PC-3 (cell line): ENCODE data around the gene TAT. TPM values are rescaled to one million over a fixed set of nuclear protein-coding genes. Genes with fewer than 3 reads are reported as not detected.

ENCODE experiments used
- ATAC-seq: fragments of 200-7000 bp; cut with Tn5 transposase; 2 replicates; pipeline ENCODE4 v1.9.1; 2020; ENCODE audit warnings: mild to moderate bottlenecking, moderate library complexity
- BruUV-seq: library from RNA; stranded (reverse); fragments of 400-500 nt; replicated peaks from 2 replicates; lab custom pipeline; 2021; lab: Mats Ljungman, UMichigan
- CTCF ChIA-PET: fragments of 300-600 bp; sonication (Branson Sonifier 250); formaldehyde crosslinking; loops from one replicate; lab custom pipeline; 2022; ENCODE audit warnings: antibody characterized with exemption; lab: Charles Lee
- POLR2A ChIA-PET: fragments of 300-600 bp; sonication (Branson Sonifier 250); formaldehyde crosslinking; loops from one replicate; lab custom pipeline; 2022; ENCODE audit warnings: antibody characterized with exemption; ENCODE audit not compliant: unreplicated experiment; lab: Charles Lee
- DNase-seq: peaks from one replicate; pipeline ENCODE4 v3.0.0-alpha.2; 2015
- H2AFZ ChIP-seq: fragments of 300-600 bp; sonication (generic); 2 replicates; pipeline ENCODE4 v1.6.0; 2016; ENCODE audit warnings: antibody characterized with exemption, low read length
- H3F3A ChIP-seq: fragments of 300-600 bp; sonication (generic); one replicate; pipeline ENCODE4 v1.6.0; 2017; ENCODE audit warnings: antibody characterized with exemption, low read length, control low read depth, mild to moderate bottlenecking; ENCODE audit not compliant: unreplicated experiment
- H3K27ac ChIP-seq: fragments of 300-600 bp; sonication (generic); 2 replicates; pipeline ENCODE4 v1.5.1; 2016; ENCODE audit warnings: mild to moderate bottlenecking, low read length
- H3K27me3 ChIP-seq: fragments of 300-600 bp; sonication (generic); 2 replicates; pipeline ENCODE4 v1.6.1; 2016; ENCODE audit warnings: low read length, mixed read lengths
- H3K36me3 ChIP-seq: fragments of 300-600 bp; sonication (generic); 2 replicates; pipeline ENCODE4 v1.6.1; 2016; ENCODE audit warnings: low read depth, mixed run types, low read length, mixed read lengths
- H3K4me1 ChIP-seq: fragments of 300-600 bp; sonication (generic); 2 replicates; pipeline ENCODE4 v1.5.1; 2016; ENCODE audit warnings: low read length; ENCODE audit not compliant: insufficient read depth
- H3K4me2 ChIP-seq: fragments of 300-600 bp; sonication (generic); 2 replicates; pipeline ENCODE4 v1.6.0; 2016; ENCODE audit warnings: low read length
- H3K4me3 ChIP-seq: fragments of 300-600 bp; sonication (generic); 2 replicates; pipeline ENCODE4 v1.5.1; 2016; ENCODE audit warnings: mild to moderate bottlenecking, low read length, mixed read lengths
- H3K79me2 ChIP-seq: fragments of 300-600 bp; sonication (generic); 2 replicates; pipeline ENCODE4 v1.6.1; 2017; ENCODE audit warnings: low read length, mixed read lengths
- H3K9ac ChIP-seq: fragments of 300-600 bp; sonication (generic); 2 replicates; pipeline ENCODE4 v1.6.0; 2016; ENCODE audit warnings: mild to moderate bottlenecking, low read length
- H3K9me2 ChIP-seq: fragments of 300-600 bp; sonication (generic); replicated peaks from 2 replicates; pipeline ENCODE4 v1.6.1; 2016; ENCODE audit warnings: mixed run types, low read length, mixed read lengths
- H3K9me3 ChIP-seq: fragments of 300-600 bp; sonication (generic); 2 replicates; pipeline ENCODE4 v1.6.1; 2016; ENCODE audit warnings: low read length, mixed read lengths
- H4K20me1 ChIP-seq: fragments of 300-600 bp; sonication (generic); 2 replicates; pipeline ENCODE4 v1.6.1; 2016; ENCODE audit warnings: low read length, mixed read lengths
- EZH2 ChIP-seq: fragments of 300-600 bp; sonication (generic); IDR thresholded peaks from one replicate; pipeline ENCODE4 v1.6.1; 2017; ENCODE audit warnings: antibody characterized with exemption, mild to moderate bottlenecking, low read length; ENCODE audit not compliant: unreplicated experiment
- EZH2phosphoT487 ChIP-seq: fragments of 300-600 bp; sonication (generic); IDR thresholded peaks from 2 replicates; pipeline ENCODE4 v1.6.1; 2018; ENCODE audit warnings: mild to moderate bottlenecking, antibody characterized with exemption, low read length, borderline replicate concordance
- intact Hi-C: fragments of 100-400 bp; cut with micrococcal nuclease; formaldehyde crosslinking; loops from 2 replicates; pipeline ENCODE4 v1.9.0; 2023
- total RNA-seq: library from RNA; depleted of rRNA; stranded (reverse); fragments of >200 nt; gene quantifications from 2 replicates; pipeline ENCODE4 v1.2.3, GENCODE V29; 2014; rRNA removed
- TF ChIP-seq, protein P1 (sequence below): fragments of 300-600 bp; sonication (generic); conservative IDR thresholded peaks from 2 replicates; pipeline ENCODE4 v1.5.1; 2017; ENCODE audit warnings: antibody characterized with exemption, low read depth, mild to moderate bottlenecking, low read length

The TAT gene
- total RNA-seq, 1 experiment from 2014 or later = not detected

DNA sequence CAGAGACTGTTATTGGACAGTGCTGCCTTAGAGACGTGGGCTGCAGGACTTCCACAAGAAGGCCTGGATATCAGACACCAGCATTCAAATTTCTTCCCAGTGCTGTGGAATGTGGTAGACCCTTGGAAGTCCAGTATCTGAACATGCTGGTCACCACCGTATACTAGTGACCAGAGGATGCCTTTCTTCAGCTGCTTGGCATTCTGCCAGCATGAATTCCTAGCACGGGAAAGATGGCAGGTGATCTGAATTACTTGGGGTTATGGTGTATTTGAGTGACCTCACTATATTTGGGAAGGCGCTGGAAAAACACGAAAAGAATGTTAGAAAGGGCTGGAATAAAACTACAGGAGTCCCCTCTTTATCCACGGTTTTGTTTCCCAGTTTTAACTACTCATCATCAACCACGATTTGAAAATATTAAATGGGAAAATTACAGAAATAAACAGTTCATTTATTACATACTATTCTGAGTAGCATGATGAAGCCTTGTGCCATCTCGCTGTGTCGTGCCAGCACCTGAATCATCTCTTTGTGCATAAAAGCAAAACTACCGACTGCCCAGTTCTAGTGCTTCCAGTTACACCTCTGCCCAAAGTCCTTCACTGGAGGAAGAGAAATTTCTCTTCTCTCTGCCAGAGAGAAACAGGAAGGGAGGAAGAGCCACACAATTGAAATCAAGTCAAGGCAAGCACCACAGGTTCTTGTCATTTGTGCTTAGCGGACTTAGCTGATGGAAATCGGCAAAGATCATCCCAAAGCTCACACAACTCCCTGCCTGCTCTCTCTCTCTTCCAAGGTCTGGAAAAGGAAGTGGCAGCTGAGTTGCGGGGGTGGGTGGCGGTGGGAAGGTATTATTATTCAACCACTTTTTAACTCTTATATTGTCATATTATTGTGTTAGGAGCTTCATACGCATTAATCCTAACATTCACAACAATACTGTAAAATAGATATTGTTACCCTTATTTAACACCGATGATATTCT, 52.0 kb downstream of the TAT start:
- Histone ChIP-seq H3K4me3 (no peak overlapping the region), H3K36me3 (no peaks in the 10 kb centered on the region), H3K27me3 (peaks cover 42% of the 10 kb centered on the region), H3K79me2 (no peaks in the 10 kb centered on the region), H3K9me3 (no peaks in the 10 kb centered on the region), H3K9me2 (no peaks in the 10 kb centered on the region), H3K4me2 (no peak overlapping the region), H3K27ac (no peak overlapping the region), H3F3A (no peaks in the 10 kb centered on the region), H3K4me1 (no peaks in the 10 kb centered on the region), H4K20me1 (no peaks in the 10 kb centered on the region), H3K9ac (no peak overlapping the region), H2AFZ (no peak overlapping the region)
- BruUV-seq = no TSS peak
- ATAC-seq (no peak), DNase-seq (no peak)
- CTCF ChIA-PET = no interaction called here
- intact Hi-C loops = no loop called here
- POLR2A ChIA-PET = no interaction called here
- no peak for TF ChIP-seq EZH2
- TF ChIP-seq, protein P1, sequence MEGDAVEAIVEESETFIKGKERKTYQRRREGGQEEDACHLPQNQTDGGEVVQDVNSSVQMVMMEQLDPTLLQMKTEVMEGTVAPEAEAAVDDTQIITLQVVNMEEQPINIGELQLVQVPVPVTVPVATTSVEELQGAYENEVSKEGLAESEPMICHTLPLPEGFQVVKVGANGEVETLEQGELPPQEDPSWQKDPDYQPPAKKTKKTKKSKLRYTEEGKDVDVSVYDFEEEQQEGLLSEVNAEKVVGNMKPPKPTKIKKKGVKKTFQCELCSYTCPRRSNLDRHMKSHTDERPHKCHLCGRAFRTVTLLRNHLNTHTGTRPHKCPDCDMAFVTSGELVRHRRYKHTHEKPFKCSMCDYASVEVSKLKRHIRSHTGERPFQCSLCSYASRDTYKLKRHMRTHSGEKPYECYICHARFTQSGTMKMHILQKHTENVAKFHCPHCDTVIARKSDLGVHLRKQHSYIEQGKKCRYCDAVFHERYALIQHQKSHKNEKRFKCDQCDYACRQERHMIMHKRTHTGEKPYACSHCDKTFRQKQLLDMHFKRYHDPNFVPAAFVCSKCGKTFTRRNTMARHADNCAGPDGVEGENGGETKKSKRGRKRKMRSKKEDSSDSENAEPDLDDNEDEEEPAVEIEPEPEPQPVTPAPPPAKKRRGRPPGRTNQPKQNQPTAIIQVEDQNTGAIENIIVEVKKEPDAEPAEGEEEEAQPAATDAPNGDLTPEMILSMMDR = no peak
- TF ChIP-seq EZH2phosphoT487 = no peak

DNA sequence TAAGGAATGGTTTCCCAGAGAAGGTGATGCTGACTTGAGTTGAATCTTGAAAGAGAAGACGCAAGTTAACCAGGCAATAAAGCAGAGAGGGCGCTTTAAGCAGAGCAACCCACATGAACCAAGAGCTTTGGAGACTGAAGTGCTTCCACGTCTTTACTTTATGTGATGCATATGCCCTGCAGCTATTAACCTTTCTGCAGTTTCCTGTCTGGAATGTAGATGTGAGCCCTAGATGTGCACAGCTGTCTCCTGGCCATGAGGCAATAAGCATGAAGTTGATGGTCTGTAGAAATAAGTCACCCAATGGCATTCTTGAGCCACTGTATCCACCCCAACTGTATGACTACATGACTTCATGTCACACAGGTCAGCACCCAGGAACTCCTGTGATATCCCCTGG, 56.3 kb downstream of the TAT start:
- no peak for TF ChIP-seq EZH2
- TF ChIP-seq, protein P1 = no peak
- no peak for TF ChIP-seq EZH2phosphoT487
- Histone ChIP-seq H3K4me1 (no peaks in the 10 kb centered on the region), H3K9me2 (no peaks in the 10 kb centered on the region), H3K27ac (no peak overlapping the region), H3K36me3 (no peaks in the 10 kb centered on the region), H3K4me2 (no peak overlapping the region), H3K79me2 (no peaks in the 10 kb centered on the region), H2AFZ (no peak overlapping the region), H3K9me3 (no peaks in the 10 kb centered on the region), H3F3A (no peaks in the 10 kb centered on the region), H3K9ac (no peak overlapping the region), H3K27me3 (peaks cover 27% of the 10 kb centered on the region), H4K20me1 (no peaks in the 10 kb centered on the region), H3K4me3 (no peak overlapping the region)
- ChIA-PET CTCF (no interaction called here), POLR2A (no interaction called here)
- peak; percentile 15 for DNase-seq
- intact Hi-C loops = no loop called here
- no peak for ATAC-seq
- BruUV-seq = no TSS peak

Other genes starting within 250 kb of the TAT start
- 0.47 TPM in 1 of 2 replicates, not detected in the other for gene CALB2, start 218.4 kb downstream of the TAT start, total RNA-seq
- gene TLE7, start 135.0 kb downstream of the TAT start, total RNA-seq = not detected in 2 replicates
- 6.6 and 7.5 TPM in 2 replicates for gene ZNF23, start 114.8 kb downstream of the TAT start, total RNA-seq
- 0.40 and 1.5 TPM in 2 replicates for gene ZNF19, start 87.8 kb downstream of the TAT start, total RNA-seq
- not detected in 2 replicates for gene CHST4, start 50.7 kb downstream of the TAT start, total RNA-seq
- gene MARVELD3, start 49.1 kb upstream of the TAT start, total RNA-seq = 7.4 and 14.6 TPM in 2 replicates
- 4.4 and 5.0 TPM in 2 replicates for gene PHLPP2, start 147.6 kb upstream of the TAT start, total RNA-seq
- 51.1 and 51.2 TPM in 2 replicates for gene AP1G1, start 231.7 kb upstream of the TAT start, total RNA-seq